Stimulated activated CD4-positive, alpha-beta T cell treated with anti-CD3 and anti-CD28 coated beads, Interleukin-12 subunit alpha, Interleukin-12 subunit beta, amount 100 ng/mL, for 4 hours (primary cell): ENCODE data around the gene DHX38.

ENCODE experiments used
- DNase-seq: peaks from one replicate; pipeline ENCODE4 v3.0.0-alpha.2; 2020

DHX38 gene

DNA sequence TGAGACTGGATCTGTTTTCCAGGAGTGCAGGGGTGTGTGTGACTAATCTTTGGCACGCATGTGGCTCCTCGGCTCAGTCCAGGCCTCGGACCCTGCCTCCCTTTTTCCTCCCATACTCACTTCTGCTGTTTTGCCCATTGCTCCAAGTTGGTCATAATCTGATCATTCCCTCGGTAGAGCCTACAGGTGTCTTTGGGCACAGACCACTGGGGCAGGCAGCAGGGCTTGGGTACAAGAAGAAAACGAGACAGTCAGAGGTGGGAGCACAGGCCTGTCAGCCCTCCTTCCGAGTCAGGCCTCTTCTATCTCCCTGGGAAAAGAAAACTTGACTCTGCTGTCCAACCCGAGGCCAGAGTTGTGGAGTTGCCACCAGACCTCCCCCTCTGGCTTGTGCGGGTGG is 29.8 kb downstream of the DHX38 start:
- no peak for DNase-seq

DNA sequence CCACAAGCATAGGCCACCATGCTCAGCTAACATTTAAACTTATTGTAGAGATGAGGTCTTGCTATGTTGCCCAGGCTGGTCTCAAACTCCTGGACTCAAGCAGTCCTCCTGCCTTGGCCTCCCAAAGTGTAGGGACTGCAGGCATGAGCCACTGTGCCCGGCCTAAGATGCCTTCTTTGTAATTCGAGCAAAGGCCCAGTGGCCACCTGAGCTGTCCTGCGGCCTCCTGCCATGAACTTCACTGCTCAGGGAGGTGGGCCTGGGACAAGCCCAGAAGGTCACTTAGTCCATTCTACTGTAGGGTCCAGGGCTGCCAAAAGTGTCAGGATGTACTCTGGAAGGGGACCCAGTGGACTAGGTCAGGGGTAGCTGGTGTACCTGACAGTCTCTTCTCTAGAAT is 30.5 kb downstream of the DHX38 start:
- DNase-seq, result no peak

DNA sequence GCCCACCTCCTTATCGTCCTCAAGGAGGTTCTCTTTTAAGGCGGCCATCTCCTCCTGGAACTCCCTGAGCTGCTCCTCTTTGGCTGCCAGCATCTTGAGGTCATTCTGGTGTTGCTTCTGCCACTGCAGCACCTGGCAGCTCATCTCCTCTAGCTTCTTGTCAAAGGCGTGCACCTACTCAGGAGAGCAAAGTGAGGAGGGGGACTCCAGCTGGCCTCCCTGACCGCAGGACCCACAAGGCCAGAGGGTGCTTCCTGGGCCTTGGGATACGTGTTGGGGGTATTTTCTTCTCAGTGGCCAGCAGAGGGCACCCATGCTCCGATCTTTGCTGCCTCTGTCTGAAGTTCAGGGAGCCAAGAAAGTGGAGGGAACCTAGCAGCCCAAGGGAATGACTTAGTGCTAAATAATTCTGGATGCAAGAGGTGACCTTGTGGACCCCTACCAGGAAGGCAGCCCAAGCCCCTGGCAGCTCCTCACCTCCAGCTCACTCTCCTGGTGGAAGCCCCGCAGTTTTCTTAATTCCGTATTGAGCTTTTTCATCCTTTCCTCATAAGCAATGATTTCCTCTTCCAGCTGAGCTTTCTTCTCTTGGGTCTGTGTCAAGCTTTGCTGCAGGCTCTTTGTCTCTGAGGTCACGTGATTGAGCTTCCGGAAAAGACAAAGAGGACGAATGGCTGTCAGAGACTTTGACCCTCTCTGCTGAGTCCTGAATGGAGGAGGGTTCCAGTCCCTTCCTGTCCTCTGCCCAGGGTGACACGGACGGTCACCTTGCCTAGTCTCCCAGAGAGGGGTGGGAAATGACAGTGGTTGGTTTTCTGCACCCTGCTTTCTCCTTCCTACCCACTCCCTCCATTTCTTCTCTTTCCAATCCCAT is 31.4 kb downstream of the DHX38 start:
- DNase-seq, result peak; percentile 61

DNA sequence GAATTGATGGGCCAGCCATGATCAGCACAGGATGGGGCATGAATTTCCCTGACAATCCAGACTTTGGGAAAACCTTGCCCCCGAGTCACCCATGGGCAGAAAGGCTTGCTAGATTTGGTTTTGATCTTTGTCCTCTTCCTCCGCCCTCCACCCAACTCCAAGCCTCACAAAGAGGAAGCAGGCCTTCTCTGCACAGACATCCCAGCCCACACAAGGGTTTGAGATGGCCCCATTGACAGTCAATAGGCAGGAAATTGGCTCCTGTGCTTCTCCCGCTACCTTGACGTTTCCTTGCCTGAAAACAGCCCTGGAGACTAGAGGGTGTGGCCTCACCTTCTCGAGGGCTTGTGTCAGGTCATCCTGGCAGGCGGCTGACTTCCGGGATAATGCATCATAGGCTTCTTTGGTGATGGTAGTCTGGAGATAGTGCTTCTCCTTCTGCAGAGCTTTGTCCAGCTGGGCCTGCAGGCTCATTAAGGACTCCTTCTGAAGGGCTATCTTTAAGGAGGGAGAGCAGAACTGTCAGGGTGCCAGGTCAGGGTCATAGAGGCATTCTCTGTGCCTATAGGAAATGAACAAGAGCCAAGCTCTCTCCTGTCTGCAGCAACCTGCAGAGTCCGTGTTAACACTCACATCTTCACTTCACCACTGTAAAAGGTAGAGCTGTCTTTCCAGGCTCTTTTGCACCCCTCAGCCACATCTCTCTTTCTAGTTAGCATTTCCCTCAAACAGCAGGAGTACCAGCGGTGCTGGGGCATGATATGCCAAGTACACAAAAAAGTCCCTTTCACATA is 32.2 kb downstream of the DHX38 start:
- no peak for DNase-seq

DNA sequence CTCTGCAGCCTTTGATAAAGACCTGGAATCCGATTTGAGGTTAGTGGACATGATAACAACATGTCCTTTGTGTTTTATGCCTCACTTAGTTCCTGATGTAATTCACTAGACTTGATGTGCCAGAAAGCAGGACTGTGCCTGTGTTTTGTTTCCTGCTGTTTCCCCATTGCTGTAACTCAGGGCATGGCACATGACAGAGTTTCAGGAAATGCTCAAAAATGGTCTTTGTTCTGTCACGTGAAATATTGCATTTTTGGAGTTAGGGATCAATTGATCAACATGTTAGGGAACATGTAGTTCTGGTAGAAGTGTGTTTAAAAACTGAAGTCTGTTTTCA is 32.8 kb downstream of the DHX38 start:
- DNase-seq, result no peak

DNA sequence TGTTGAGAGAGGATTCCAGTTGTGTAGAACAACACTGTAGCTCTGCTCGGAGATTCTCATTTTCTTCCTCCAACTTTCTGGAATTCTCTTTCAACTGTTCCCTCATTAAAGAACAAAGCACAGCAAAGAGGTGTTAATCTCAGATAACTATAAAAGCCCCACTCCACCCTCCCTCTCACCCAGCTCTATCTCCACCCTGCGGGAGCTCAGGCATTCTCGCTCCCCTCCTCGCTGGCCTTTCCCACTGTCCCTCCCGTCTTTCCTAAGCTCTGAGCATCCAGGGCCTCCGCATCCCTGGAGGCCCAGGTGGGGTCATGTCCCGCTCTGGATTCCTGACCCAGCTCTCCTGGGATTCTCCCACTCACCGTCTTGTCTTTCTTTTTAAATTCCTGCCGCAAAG is 35.1 kb downstream of the DHX38 start:
- no peak for DNase-seq

DNA sequence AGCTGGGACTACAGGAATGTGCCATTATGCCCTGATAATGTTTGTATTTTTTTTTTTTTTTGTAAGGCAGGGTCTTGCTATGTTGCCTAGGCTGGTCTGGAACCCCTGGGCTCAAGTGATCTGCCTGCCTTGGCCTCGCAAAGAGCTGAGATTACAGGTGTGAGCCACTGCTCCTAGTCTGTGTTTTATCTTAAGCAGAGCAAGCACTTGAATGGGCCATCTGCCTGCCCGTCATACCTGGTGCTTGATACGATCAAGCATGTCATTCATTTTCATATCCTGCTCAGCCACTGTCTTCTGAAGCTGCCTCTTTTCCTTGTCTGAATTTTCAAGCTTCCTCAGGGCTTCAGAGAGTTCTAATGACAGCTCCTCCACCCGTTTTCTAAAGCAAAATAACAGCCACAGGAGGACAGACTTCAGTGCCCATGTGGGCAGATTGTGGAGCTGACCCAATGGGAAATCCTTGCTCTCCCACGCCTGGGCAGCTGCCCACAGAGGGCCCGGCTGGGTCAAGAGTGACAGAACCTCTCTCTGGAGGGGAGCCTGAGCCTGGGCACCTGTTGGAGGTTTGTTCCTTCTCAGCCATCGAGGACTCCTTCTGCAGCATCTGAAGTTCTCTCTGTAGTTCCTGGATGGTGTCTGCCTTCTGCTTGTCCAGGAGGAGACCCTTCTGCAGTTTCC is 36.5 kb downstream of the DHX38 start:
- no peak for DNase-seq

DNA sequence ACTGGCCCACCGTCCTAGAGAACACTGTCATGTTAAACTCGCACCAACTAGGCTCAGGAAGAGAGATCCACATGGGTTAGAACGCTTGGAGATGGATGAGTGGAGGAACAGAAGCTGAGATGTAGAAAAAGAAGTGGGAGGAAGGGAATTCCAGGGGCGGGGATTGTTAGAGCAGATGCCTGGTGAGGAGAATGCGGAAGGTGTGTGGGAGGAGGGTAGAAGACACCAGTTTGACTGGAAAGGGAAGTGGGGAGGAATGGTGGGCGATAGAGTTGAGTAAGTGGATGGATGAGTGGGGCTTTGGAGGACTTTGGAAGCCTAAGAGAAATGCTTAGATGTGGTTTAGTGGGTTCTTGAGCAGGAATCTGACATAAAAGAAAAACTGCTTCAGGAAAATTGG is 37.4 kb downstream of the DHX38 start:
- no peak for DNase-seq

DNA sequence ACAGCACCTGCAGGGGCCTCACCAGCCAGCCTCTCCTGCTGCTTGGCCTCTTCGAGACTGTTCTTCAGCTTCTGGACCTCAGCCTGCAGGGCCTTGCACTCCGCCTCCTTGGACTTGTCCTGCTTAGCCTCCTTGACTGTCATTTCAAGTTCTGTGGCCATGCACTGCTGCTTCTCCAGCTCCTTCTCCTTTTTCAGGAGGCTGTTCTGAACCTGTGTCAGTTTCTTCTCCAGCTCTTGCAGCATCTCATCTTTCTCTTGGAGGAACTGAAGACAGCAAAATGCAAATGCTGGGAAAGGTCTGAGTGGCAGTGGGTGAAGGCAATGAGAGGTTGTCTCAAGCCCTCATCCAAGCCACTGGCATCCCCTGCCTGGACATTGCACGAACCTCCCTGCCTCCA is 39.1 kb downstream of the DHX38 start:
- no peak for DNase-seq

DNA sequence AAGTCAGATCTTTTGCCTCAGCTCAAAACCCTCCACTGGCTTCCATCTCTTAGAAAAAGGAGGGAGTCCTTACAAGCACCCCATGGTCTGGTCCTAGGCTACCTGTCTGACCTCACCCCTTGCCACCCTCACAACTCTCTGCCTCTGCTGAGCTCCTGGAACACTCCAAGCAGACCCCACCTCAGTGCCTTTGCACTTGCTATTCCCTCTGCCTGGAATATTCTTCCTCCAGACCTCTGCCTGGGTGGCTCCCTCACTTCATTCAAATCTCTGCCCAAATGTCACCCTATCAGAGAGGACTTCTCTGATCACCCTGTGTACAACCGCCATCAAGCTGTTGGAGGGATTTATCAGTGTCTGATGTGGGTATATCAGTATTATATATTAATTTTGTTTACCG is 40.9 kb downstream of the DHX38 start:
- no peak for DNase-seq

DNA sequence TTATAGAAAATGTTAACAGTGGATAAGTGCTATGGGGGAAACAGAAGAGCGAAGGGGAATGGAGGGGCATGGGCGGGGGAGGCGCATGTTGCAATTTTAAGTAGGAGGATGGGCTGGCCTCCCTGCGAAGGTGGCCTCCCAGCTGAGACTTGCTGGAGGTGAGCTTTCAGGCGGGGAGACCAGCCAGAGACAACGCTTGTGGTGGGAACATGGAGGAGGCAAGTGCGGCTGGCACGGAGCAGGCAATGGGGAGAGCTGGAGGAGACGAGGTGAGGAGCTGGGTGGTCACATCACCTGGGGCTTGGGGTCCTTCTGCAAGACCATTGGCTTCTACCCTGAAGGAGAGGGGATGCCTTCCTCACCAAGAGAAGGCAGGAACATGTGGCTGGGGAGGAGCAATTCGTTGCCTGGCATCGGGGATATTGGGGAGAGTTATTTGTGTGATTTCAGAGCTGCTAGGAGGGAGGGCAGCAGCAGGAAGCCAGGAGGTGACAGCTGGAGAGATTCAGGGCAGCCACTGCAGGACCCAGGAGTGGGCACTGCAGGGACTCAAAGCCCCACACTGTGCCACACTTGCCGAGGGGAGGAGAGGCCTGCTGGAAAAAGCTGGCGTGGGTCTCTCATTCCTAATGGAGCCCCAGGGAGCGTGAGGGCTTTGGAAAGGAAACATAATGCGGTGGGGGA is 43.9 kb downstream of the DHX38 start:
- no peak for DNase-seq

DNA sequence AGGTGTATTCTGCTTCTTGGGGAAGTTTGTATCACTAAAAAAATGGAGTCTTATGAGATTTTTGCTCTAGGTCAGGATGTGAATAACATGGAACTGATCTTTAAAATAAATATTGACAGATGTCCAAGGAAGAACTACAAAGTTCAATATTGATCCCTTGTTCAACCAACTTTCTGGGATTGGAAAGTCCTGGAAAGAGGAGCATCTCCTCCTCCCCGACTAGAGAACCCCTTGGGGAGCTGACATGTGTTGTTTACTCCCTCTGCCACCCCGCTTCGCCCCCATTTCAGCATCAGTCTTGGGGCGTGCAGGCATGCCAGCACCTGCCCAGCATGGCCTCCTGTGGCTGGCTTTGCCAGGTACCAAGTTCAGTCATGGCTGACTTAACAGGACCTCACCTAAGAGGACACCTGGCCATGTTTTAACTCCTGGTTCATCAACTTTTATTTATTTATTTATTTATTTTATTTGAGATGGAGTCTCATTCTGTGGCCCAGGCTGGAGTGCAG is 44.5 kb downstream of the DHX38 start:
- DNase-seq, result no peak

DNA sequence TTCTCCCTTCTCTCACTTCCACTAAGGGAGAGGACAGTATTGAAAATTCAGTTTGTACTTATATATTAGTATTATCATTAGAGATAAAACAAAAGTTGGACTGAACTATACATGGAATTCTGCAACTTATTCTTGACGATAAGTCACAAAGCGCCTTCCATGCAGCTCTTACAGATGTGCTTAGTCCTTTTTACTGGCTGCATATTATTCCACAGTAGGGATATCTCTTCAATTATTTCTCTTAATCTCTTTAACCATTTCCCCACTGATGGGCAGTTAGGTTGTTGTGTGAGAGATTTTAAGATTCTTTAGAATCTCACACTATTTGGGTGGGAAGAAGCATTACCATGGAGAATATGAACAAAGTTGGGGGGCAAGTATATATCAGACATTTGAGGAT is 46.3 kb downstream of the DHX38 start:
- DNase-seq, result no peak

DNA sequence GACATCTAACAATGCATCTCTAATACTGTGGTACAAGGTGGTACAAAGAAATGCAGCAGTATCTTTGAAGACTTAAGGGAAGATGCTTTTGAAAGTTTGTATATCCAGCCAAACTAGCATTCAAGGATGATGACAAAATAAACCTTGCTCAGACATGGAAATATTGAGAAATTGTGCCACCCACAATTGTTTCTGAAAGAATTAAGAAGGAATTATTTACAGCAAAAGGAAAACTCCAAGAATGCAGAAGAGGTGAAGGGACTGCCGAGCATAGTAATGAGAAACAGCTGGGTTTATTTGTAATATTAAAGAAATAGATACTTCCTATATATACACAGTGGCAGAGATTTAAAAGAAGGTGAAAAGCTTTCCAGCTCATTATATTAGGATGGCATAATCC is 48.8 kb downstream of the DHX38 start:
- no peak for DNase-seq

DNA sequence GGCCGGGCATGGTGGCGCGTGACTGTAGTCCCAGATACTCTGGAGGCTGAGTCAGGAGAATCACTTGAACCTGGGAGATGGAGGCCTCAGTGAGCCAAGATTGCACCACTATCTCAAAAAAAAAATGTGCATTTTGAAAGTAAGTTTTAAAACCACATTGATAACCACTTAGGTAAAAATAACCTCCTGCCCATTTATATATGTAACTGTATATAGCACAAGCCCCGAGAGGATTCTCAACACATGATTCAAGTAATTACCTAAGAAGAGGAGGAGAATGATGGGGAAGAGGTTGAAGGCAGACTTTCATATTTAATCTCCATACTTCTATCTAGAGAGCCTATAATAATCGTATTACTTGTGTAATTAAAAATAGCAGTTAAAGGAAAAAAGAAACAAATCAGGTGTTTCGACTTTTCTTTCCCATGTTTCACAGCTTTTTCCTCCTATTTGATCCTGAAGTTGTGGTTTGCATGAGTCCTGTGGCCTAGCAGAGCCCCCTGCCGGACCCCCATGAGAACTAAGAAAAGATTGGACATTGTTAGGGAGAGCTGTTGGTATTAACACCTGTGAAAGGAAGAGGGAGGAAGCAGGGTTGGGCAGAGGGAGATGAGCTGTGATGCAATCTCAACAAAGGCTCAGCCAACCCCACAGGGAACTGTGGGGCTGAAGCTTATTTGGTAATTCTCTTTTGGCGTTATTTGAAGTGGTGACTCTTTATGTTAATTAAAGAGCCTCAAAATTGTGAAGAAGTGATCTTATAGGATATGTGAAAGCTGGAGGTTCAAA is 56.2 kb downstream of the DHX38 start:
- DNase-seq, result no peak

DNA sequence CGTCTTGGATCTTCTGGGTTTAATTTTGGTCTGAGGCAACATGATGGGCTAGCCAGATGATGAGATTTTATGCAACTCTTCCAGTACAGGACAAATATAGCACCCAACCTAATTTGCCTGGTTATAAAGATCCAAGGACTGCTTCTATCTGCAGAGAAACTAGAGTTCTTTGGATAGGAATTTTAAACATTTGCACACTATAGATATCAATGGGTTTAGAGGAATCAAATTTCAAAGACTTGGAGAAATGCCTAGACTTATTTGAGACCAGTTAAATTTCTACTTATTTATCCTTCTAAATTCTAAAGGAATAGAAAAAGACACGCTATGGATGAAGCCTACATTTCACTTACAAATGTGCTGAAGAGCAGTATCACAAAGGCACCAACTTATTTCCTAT is 65.7 kb downstream of the DHX38 start:
- DNase-seq, result no peak

DNA sequence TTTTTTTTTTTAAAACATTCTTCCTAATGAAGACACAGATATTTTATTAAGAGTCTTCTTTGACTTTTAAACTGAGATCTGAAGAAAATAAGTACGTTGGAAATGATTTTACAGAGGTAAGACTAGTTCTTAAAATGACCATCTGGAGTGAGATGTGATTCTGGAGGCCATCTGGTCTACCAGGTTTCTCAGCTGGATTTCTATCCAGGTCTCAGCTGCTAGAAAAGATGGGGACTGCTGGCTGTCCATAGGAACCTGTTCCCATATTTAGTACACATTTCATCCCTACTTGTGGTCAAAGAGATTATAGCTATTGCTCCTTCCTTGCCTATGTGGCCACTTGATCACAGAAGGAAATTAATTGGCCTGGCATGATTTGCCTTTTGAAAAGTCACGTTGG is 66.2 kb downstream of the DHX38 start:
- no peak for DNase-seq

DNA sequence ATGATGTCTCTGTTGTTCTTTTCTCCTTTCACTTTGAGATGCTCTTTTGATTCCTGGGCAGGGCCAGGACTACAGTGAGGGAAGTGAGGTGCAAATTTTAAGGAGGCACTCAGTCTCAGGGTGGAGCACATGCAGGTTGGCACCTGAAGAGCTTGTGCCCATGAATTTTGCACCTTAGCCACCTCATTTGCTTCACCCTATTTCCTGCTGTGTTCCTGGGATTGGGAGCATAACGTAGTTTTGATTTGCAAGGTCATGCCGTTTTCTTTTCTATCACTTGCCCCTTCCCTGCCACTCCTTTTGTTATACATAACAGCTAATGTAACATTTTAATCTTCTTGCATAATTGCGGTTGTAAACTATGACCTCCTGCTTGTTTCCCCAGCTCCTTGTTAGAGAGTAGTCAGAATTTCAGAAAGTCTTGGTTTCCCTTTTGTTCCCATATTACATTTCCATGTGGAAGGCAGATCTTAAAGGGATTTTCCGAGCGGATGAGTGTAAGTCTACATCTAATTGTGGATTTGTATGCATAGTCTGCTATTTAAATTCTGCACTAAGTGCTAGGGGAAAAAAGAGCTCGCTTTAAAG is 68.6 kb downstream of the DHX38 start:
- no peak for DNase-seq
